Kidney epithelial cell (primary cell): Measurements from ENCODE around the gene TRPV5. TPM values are rescaled to one million over a fixed set of nuclear protein-coding genes. Genes with fewer than 3 reads are reported as not detected.

Experiments used
- DNase-seq: peaks from one replicate; pipeline ENCODE4 v3.0.0-alpha.2; 2010; ENCODE audit warnings: low read depth
- H3K27me3 ChIP-seq: 2 replicates; pipeline ENCODE4 v1.6.0; 2011; ENCODE audit warnings: low read length; ENCODE audit not compliant: control insufficient read depth, insufficient read depth
- H3K36me3 ChIP-seq: 2 replicates; pipeline ENCODE4 v1.5.1; 2011; ENCODE audit warnings: low read length; ENCODE audit not compliant: control insufficient read depth, insufficient read depth
- H3K4me3 ChIP-seq: 2 replicates; pipeline ENCODE4 v1.5.1; 2011; ENCODE audit warnings: low read depth, mild to moderate bottlenecking, control low read depth, low read length
- total RNA-seq: library from RNA; depleted of rRNA; stranded (reverse); fragments of >200 nt; gene quantifications from 2 replicates; pipeline ENCODE4 v1.2.3, GENCODE V29; 2015
- TF ChIP-seq, protein P1 (sequence below): IDR thresholded peaks from 2 replicates; pipeline ENCODE4 v1.5.1; 2011; ENCODE audit warnings: mild to moderate bottlenecking, moderate library complexity, low read length, control low read depth, inconsistent platforms; ENCODE audit not compliant: insufficient read depth, poor library complexity, severe bottlenecking

Gene TRPV5
- total RNA-seq, 1 donor from 2014 or later, result not detected

DNA sequence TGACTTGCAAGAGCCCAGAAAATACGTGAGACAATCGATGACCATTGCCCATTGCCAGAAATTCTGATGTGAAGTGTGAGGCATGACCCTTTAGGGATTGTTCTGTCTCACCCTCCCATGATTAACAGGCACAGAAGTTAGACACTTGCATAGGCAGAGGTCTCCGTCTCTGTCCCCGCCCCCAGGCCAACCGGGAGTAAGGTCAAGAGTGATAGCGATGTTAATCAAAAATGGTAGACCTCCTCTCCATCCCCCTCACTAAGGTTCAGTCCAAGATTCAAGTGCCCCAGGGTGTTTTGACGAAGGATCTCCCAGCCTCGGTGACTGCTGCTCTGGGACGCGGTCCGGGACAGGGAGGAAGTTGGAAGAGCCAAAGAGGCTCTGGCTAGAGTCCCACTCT lies 25.3 kb downstream of the TRPV5 start:
- Histone ChIP-seq H3K4me3 (no peak overlapping the region), H3K36me3 (no peaks in the 10 kb centered on the region), H3K27me3 (no peaks in the 10 kb centered on the region)
- TF ChIP-seq, protein P1, sequence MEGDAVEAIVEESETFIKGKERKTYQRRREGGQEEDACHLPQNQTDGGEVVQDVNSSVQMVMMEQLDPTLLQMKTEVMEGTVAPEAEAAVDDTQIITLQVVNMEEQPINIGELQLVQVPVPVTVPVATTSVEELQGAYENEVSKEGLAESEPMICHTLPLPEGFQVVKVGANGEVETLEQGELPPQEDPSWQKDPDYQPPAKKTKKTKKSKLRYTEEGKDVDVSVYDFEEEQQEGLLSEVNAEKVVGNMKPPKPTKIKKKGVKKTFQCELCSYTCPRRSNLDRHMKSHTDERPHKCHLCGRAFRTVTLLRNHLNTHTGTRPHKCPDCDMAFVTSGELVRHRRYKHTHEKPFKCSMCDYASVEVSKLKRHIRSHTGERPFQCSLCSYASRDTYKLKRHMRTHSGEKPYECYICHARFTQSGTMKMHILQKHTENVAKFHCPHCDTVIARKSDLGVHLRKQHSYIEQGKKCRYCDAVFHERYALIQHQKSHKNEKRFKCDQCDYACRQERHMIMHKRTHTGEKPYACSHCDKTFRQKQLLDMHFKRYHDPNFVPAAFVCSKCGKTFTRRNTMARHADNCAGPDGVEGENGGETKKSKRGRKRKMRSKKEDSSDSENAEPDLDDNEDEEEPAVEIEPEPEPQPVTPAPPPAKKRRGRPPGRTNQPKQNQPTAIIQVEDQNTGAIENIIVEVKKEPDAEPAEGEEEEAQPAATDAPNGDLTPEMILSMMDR, result no peak
- no peak for DNase-seq

DNA sequence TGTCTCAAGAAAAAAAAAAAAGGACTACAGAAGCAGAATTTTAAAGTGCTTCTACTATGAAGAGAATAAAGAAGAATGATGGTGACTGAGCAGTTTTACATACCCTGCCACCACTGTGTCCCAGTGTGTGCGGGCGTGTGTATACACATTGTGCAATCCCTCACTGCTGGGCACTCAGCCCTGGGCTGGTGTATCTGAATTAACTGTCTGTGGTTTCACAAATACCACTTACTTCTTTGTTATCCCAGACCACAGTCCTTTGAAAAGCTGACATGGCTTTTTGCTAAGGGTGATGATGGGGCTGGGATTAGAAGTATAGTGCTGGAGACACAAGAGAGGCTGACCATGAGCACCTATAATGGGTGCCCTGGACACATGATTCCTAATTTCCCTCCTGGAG lies 26.9 kb downstream of the TRPV5 start:
- Histone ChIP-seq H3K4me3 (no peak overlapping the region), H3K36me3 (no peaks in the 10 kb centered on the region), H3K27me3 (no peaks in the 10 kb centered on the region)
- TF ChIP-seq, protein P1, result no peak
- no peak for DNase-seq

DNA sequence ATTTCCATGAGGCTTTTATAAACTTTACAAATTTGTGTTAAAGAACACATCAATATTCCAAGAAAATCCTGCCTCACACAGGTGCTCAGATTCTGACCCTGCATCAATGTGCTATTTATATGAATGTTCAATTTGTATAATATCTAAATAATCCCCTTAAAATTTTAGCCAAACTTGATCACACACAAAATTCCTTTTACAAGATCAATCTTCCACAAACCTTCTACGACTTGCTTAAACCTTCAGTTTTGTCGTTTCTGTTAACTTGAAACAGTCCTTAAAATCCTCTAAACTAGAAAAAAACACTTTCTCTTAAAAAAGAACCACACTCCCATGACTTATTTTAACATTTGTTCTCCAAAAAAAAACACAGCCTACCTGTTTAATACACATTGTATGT lies 27.8 kb downstream of the TRPV5 start:
- H3K4me3 ChIP-seq, result no peak overlapping the region
- no peaks in the 10 kb centered on the region for H3K36me3 ChIP-seq
- H3K27me3 ChIP-seq, result no peaks in the 10 kb centered on the region
- TF ChIP-seq, protein P1, result no peak
- no peak for DNase-seq

DNA sequence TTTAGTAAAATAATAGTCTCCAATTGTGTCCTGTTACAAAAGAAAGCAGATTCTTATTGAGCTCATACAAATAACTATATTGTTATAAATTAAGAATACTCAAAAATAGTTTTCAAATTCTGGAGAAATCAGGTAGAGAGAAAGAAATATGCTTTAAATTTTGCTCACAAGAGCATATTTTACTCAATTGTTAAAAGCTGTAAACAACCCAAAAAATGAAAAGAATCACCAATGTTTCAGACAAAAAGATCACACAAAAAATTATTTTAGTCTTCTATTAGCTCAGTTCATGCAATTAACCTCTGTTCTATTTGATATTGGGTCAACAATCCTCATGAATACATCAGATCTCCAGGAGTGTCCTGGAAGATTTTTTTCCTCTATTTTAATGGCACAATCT lies 29.4 kb downstream of the TRPV5 start:
- TF ChIP-seq, protein P1, result no peak
- H3K36me3 ChIP-seq, result no peaks in the 10 kb centered on the region
- DNase-seq, result no peak

DNA sequence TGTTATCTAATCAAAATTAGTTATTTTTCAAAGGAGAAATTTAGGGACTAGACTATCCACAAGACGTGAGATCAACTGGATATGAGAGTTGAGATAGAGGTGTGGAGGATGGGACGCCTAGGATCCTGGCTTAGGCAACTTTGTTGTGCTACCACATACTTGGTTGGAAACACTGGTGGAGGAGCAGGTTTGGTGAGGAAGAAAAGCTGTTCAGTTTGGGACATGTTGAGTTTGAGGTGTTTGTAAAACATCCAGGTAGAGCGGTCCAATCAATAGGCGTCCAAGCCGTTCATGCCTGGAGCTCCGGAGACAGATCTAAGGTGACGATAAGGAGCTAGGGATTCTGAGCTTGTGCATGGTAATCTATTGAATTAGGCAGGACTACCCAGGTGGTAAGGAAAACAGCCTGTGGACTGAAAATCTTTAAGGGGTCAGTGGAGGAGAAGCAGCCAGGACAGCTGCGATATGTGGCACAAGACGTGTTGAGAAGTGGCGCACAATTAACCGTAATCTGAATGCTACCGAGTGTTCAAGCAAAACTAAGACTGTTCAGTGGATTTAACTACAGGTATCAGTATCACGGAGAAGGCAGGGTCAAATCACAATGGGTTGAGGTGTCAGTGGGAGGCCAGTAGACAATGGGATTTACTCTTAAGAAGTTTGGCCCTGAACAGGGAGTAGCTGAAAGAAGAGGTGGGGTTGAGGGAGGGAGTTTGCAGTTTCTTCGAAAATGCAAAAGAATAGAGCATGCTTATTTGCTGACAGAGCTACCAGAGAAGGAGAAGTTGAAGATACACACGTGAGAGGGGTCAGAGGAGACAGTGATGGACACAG lies 31.9 kb downstream of the TRPV5 start:
- DNase-seq, result no peak
- H3K36me3 ChIP-seq, result no peaks in the 10 kb centered on the region
- TF ChIP-seq, protein P1, result no peak
- no peak overlapping the region for H3K4me3 ChIP-seq
- no peaks in the 10 kb centered on the region for H3K27me3 ChIP-seq

More for the DNA sequence above, 29.4 kb downstream of the TRPV5 start:
- no peak overlapping the region for H3K4me3 ChIP-seq
- no peaks in the 10 kb centered on the region for H3K27me3 ChIP-seq

DNA sequence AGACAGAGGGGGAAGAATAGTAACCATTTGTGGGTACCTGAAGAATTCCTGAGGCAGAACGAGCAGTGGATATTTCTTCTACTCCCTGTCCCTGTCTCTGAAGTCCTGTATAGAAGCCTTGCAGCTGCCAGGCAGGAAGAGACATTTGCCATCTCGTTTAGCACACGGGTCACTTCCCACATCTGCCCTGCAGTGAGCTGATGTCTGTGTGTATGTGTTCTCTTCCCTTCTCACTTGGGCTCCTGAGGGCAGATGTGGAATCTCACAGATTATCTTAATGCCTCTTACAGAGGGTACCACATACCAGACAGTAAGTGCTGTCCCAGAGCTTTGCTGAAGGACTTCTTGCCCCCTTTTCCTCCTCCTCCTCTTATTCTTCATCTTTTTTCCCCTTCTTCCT lies 33.9 kb downstream of the TRPV5 start:
- no peak for DNase-seq
- Histone ChIP-seq H3K36me3 (no peaks in the 10 kb centered on the region), H3K4me3 (no peak overlapping the region), H3K27me3 (no peaks in the 10 kb centered on the region)
- TF ChIP-seq, protein P1, result no peak
